AG08395 (cell line): ENCODE results near the gene TJP1.
"Not testable (repeated sequence)": the region's sequence is repeated elsewhere in the genome, so short reads cannot be mapped to it uniquely, and the experiment has no call there.

Experiments used
- DNase-seq: peaks from one replicate; pipeline ENCODE4 v3.0.0; 2012; ENCODE audit warnings: mixed read lengths, low spot score

The TJP1 gene

GRCh38 chr15:29756358-29757267 is 65.7 kb downstream of the TJP1 start:
- DNase-seq: no peak

DNA sequence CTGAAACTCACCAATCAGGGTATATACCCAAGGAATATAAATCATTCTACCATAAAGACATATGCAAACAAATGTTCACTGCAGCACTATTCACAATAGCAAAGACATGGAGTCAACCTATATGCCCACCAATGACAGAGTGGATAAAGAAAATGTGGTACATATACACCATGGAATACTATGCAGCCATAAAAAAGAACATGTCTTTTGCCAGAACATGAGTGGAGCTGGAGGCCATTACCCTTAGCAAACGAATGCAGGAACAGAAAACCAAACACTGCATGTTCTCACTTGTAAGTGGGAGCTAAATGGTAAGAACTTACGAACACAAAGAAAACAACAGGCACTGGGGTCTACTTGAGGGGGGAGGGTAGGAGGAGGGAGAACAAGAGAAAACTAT is 68.3 kb downstream of the TJP1 start:
- not testable (repeated sequence) for DNase-seq

DNA sequence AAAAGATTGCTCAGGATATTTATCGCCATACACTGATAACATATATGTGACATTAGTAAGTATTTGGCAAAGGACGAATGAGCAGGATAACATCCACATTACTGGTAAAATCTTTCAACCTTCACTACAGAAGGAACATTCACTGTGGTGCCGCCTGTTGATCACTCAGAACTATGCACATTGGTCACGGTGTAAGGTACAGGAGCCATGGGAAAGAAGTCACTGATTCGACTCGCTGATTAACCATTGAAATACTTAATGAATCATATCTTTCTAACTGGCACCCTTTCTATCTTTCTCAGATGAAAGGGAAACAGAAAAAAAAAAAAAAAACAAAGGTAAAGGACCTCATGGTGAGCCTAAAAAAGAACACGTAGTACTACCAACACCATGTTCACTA is 68.8 kb downstream of the TJP1 start:
- DNase-seq: no peak

DNA sequence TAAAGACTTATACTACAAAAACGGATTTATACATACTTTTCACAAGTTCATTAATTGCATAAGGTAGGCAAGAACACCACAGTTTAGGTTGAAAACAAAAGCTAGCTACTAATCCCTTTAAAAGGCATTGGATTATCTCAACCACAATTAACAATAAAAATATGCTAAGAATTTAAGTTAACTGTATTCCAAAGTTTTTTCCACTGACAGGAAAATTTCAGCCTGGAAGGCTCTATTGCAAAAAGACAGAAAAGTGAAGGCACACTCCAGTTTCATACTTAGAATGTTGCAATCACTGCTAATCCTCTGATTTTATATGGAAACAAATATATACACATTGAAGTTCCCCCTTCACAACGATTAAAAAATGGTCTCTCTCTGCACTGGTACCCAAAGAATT is 71.5 kb downstream of the TJP1 start:
- DNase-seq: no peak

- no peak for DNase-seq
Observed at GRCh38 chr15:29749365-29750086, 72.7 kb downstream of the TJP1 start.

GRCh38 chr15:29747837-29748417 is 74.3 kb downstream of the TJP1 start:
- peak; percentile 11 for DNase-seq

- no peak for DNase-seq
Observed at GRCh38 chr15:29743475-29743874, 78.8 kb downstream of the TJP1 start.

GRCh38 chr15:29740692-29741311 is 81.5 kb downstream of the TJP1 start:
- DNase-seq: no peak

DNA sequence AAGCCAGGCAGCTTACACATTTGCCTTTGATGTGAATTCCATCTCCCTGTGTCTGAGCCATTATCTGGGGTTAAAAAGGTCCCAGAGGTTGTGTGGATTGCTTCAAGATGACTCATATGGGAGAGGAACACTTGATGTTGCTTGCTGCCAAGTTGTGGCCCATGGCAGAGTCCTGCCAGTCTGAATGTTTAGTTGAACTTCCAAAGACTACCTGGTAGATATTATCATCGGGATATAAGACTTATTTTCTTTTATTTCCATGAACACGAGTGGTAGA is 85.6 kb downstream of the TJP1 start:
- DNase-seq: peak; percentile 73

- no peak for DNase-seq
Observed at GRCh38 chr15:29736012-29736743, 86.1 kb downstream of the TJP1 start.

- no peak for DNase-seq
Observed at GRCh38 chr15:29734917-29735572, 87.2 kb downstream of the TJP1 start.

GRCh38 chr15:29731865-29732264 is 90.4 kb downstream of the TJP1 start:
- no peak for DNase-seq

GRCh38 chr15:29730471-29730870 is 91.8 kb downstream of the TJP1 start:
- not testable (repeated sequence) for DNase-seq

DNA sequence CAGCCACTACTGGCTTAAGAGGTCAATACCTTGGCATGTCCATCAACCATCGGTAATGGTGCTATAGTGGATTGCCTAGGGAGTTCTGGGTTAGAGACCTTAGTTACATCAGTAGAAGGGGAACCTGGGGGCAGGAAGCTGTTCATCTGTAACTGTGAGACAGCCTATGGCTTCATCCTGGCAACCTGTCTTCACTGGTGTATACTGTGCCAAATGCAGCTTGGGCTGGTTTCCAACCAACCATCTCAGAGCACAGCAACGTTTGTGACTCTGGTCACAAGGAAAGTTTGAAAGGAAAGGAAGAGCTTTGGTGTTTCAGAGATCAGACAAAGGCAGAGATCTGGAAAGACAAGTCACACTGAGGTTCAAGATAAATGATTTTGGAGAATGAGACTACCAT is 93.8 kb downstream of the TJP1 start:
- DNase-seq: no peak

GRCh38 chr15:29727871-29728270 is 94.4 kb downstream of the TJP1 start:
- no peak for DNase-seq

DNA sequence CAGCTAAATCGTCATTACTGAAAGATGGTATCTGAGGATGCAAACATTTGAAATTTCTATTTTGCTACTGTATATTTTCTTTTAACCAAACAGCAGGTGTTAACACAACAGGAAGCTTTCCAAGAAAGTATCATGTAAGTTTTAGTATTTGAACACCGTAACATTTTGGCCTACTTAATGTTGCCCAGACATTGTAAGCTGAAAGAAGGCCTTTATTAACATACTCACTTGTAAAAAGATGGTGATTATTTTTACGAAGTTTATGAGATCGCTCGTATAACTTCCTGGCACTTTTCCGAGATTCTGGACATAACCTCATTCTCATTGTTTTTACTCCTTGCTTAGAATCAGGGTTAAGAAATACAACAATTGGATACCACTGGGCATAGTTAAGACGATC is 95.7 kb downstream of the TJP1 start:
- no peak for DNase-seq

- no peak for DNase-seq
Observed at GRCh38 chr15:29724026-29724425, 98.2 kb downstream of the TJP1 start.

GRCh38 chr15:29713784-29714183 is 108.5 kb downstream of the TJP1 start:
- DNase-seq: no peak

- no peak for DNase-seq
Observed at GRCh38 chr15:29712149-29712885, 110.0 kb downstream of the TJP1 start.

DNA sequence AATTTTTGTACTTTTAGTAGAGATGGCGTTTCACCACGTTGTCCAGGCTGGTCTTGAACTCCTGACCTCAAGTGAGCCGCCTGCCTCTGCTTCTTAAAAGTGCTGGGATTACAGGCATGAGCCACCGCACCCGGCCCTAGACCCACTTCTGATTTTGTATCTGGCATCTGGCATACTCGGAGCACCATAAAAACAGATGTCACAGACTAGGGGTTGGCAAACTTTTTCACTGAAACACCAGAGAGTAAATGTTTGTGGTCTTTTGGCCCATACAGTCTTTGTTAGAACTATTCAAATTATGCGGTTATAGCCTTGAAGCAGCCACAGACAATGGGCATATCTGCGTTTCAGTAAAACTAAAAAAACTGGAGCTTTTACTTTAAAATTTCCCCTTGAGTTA is 110.7 kb downstream of the TJP1 start:
- DNase-seq: peak; percentile 45

DNA sequence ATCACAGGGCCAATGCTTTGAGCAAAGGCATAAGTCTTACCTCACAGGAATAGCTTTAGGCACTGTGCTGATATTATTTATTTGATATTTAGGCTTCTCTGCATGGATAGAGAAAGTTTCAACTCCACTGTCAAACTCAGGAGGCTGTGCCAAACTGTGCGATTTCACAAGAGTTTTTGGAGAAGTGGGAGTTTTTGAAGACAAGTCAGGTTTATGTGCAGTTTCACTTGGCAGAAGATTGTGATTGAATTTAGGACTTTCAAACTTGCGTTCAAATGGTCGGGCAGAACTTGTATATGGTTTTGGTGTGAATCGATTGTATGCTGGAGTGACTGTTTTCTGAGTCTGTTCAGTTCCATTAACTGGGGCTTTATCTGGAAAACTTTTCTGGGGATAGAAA is 113.7 kb downstream of the TJP1 start:
- DNase-seq: no peak
